IMR-90 (cell line): Measurements from ENCODE around the gene DLL3.

ENCODE experiments used
- BHLHE40 ChIP-seq: fragments of 150-350 bp; IDR thresholded peaks from 2 replicates; pipeline ENCODE4 v1.6.1; 2016; ENCODE audit warnings: mild to moderate bottlenecking, low read depth, low read length
- CEBPB ChIP-seq: IDR thresholded peaks from 2 replicates; pipeline ENCODE4 v1.6.1; 2012; ENCODE audit warnings: low read depth, low read length, improper control_type of control experiment
- CTCF ChIP-seq: conservative IDR thresholded peaks from 2 replicates; pipeline ENCODE4 v1.5.1; 2012; ENCODE audit warnings: mild to moderate bottlenecking, low read depth, low read length, improper control_type of control experiment
- MAFK ChIP-seq: IDR thresholded peaks from 2 replicates; pipeline ENCODE4 v1.6.1; 2012; ENCODE audit warnings: low read depth, low read length, improper control_type of control experiment
- MAZ ChIP-seq: IDR thresholded peaks from 2 replicates; pipeline ENCODE4 v1.6.1; 2012; ENCODE audit warnings: low read depth, mild to moderate bottlenecking, low read length, improper control_type of control experiment, moderate library complexity, borderline replicate concordance
- NFE2L2 ChIP-seq: fragments of 150-350 bp; IDR thresholded peaks from 2 replicates; pipeline ENCODE4 v1.6.1; 2016; ENCODE audit warnings: low read depth, mild to moderate bottlenecking, low read length
- POLR2A ChIP-seq: IDR thresholded peaks from 2 replicates; pipeline ENCODE4 v1.6.1; 2012; ENCODE audit warnings: mild to moderate bottlenecking, low read depth, low read length
- RAD21 ChIP-seq: IDR thresholded peaks from 2 replicates; pipeline ENCODE4 v1.6.1; 2012; ENCODE audit warnings: low read length, improper control_type of control experiment
- RCOR1 ChIP-seq: IDR thresholded peaks from 2 replicates; pipeline ENCODE4 v1.6.1; 2012; ENCODE audit warnings: mild to moderate bottlenecking, low read length, improper control_type of control experiment; ENCODE audit not compliant: insufficient replicate concordance
- RFX5 ChIP-seq: IDR thresholded peaks from 2 replicates; pipeline ENCODE4 v1.8.0; 2012; ENCODE audit warnings: low read depth, mild to moderate bottlenecking, low read length, moderate library complexity
- SMC3 ChIP-seq: fragments of 150-350 bp; IDR thresholded peaks from 2 replicates; pipeline ENCODE4 v1.6.1; 2016; ENCODE audit warnings: low read depth, mild to moderate bottlenecking, antibody characterized with exemption, low read length, moderate library complexity
- USF2 ChIP-seq: fragments of 150-350 bp; IDR thresholded peaks from 2 replicates; pipeline ENCODE4 v1.6.1; 2017; ENCODE audit warnings: mild to moderate bottlenecking, antibody characterized with exemption, low read length, low read depth

GRCh38 chr19:39533791-39534190 lies 35.0 kb downstream of the DLL3 start:
- TF ChIP-seq CTCF (no peak), POLR2A (no peak), RFX5 (no peak), MAZ (no peak), MAFK (no peak), SMC3 (no peak), BHLHE40 (no peak), RAD21 (no peak), NFE2L2 (no peak), USF2 (no peak), CEBPB (no peak), RCOR1 (no peak)
